ENCODE results near the gene SKAP2. TPM values are rescaled to one million over a fixed set of nuclear protein-coding genes. Genes with fewer than 3 reads are reported as not detected.

Gene SKAP2, protein sequence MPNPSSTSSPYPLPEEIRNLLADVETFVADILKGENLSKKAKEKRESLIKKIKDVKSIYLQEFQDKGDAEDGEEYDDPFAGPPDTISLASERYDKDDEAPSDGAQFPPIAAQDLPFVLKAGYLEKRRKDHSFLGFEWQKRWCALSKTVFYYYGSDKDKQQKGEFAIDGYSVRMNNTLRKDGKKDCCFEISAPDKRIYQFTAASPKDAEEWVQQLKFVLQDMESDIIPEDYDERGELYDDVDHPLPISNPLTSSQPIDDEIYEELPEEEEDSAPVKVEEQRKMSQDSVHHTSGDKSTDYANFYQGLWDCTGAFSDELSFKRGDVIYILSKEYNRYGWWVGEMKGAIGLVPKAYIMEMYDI
- 1.9 and 3.2 TPM in 2 replicates for total RNA-seq (2021)
- long read RNA-seq, transcript SKAP2-201 (13 exons, 3,998 nt) = major isoform, 10 of 12 reads
- long read RNA-seq, partial matches to known transcripts = 0 of 12 reads
- long read RNA-seq, other reads (novel, unspliced or antisense) = 2 of 12 reads

DNA sequence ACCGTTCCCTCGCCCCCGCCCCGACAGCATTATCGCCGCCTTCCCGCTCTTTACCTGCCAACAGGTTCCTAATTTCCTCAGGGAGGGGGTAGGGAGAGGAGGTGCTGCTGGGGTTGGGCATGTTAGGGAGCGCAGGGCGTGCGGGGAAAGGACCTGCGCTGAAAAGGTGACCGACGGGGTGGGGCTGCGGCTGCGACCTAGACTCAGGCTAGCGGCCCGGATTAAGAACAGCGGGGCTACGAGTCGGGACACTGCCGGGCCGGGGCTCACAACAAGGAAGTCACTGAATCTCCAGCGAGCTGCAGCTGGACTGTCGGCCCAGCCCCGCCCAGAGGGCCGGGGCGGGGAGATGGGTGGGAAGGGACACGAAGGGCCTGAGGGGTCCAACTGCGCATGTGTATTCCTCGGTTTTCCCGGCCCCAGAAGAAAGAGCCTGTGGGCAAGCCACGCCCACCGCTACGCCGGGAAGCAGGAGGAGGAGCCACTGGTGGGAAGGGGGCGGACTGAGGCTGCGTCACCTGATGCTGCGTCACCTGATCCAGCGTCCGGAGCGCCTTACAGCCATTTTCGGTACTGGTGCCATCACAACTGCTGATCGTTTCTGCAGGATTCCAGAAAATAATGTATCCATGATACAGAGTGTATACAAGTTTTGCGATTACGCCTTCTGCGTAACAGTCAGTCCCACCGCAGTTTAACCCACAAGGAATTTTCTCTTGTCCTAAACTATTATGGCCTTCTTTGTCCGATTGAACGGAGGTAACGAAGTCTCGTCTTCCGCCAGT is at the start of gene SKAP2:
Gene SKAP2 (minus strand): TSS at position 282 of the 785 bp plus-strand sequence. CDS start 161 bp downstream, at position 121.
- Histone ChIP-seq H3K9ac (ENCODE audit: extremely low read depth, insufficient read length, low read length) (peak within 1 kb of the TSS; percentile 83), H3K4me2 (ENCODE audit: insufficient read depth, insufficient read length, low read length) (peak within 1 kb of the TSS; percentile 91), H2BK120ac (ENCODE audit: low read depth, low read length, poor library complexity, severe bottlenecking) (no peak within 1 kb of the TSS), H3K56ac (ENCODE audit: insufficient read length, low read depth, low read length) (no peak within 1 kb of the TSS), H2BK12ac (ENCODE audit: insufficient read length, low read depth, low read length) (no peak within 1 kb of the TSS), H2BK5ac (ENCODE audit: insufficient read length, low read length) (peak within 1 kb of the TSS; percentile 6), H3K9me3 (ENCODE audit: control insufficient read depth, low read depth, low read length) (no peaks in the 10 kb centered on the region), H3K18ac (ENCODE audit: insufficient read length, low read depth, low read length) (peak within 1 kb of the TSS; percentile 76), H3K23ac (ENCODE audit: insufficient read length, low read depth, low read length) (no peak within 1 kb of the TSS), H4K5ac (ENCODE audit: insufficient read length, low read depth, low read length) (peak within 1 kb of the TSS; percentile 11), H2BK20ac (ENCODE audit: low read depth, low read length, poor library complexity, severe bottlenecking) (no peak within 1 kb of the TSS), H4K91ac (ENCODE audit: insufficient read length, low read depth, low read length) (no peak within 1 kb of the TSS), H4K20me1 (ENCODE audit: control insufficient read depth, insufficient read depth, insufficient read length) (peaks cover 3% of the 10 kb centered on the region), H3T11ph (ENCODE audit: low read length) (no peak within 1 kb of the TSS), H2BK15ac (ENCODE audit: low read depth, low read length) (no peak within 1 kb of the TSS), H2AFZ (ENCODE audit: low read length) (peak within 1 kb of the TSS; percentile 91), H3K14ac (ENCODE audit: insufficient read depth, low read length) (no peak within 1 kb of the TSS; the same call in 1 of the 2 replicates), H3K4ac (ENCODE audit: low read depth, low read length) (no peak within 1 kb of the TSS), H3K4me1 (ENCODE audit: insufficient read depth, low read length) (no peaks in the 10 kb centered on the region), H3K79me1 (ENCODE audit: insufficient read depth, low read depth, low read length, poor library complexity, severe bottlenecking) (no peaks in the 10 kb centered on the region), H3K79me2 (ENCODE audit: insufficient read depth, low read length) (no peaks in the 10 kb centered on the region), H2AK5ac (ENCODE audit: insufficient read length, low read length) (no peak within 1 kb of the TSS), H3K23me2 (ENCODE audit: insufficient read length, low read depth, low read length, poor library complexity, severe bottlenecking) (peaks cover 7% of the 10 kb centered on the region), H4K8ac (replicated peaks; ENCODE audit: insufficient read length, low read depth, low read length) (no peak within 1 kb of the TSS), H3K27me3 (ENCODE audit: insufficient read depth, low read length) (no peaks in the 10 kb centered on the region), H3K27ac (ENCODE audit: insufficient read length, low read depth, low read length) (peak within 1 kb of the TSS; percentile 33)
- H3K27ac Mint-ChIP-seq = peak within 1 kb of the TSS; percentile 97 to 98 (median 97)
- H3K4me3 Mint-ChIP-seq = peak within 1 kb of the TSS; percentile 87 to 90
- peak; percentile 99 for DNase-seq
- no peaks in the 10 kb centered on the region; a peak in 1 of 5 replicates for H3K9me3 Mint-ChIP-seq
- TF ChIP-seq, protein P1, sequence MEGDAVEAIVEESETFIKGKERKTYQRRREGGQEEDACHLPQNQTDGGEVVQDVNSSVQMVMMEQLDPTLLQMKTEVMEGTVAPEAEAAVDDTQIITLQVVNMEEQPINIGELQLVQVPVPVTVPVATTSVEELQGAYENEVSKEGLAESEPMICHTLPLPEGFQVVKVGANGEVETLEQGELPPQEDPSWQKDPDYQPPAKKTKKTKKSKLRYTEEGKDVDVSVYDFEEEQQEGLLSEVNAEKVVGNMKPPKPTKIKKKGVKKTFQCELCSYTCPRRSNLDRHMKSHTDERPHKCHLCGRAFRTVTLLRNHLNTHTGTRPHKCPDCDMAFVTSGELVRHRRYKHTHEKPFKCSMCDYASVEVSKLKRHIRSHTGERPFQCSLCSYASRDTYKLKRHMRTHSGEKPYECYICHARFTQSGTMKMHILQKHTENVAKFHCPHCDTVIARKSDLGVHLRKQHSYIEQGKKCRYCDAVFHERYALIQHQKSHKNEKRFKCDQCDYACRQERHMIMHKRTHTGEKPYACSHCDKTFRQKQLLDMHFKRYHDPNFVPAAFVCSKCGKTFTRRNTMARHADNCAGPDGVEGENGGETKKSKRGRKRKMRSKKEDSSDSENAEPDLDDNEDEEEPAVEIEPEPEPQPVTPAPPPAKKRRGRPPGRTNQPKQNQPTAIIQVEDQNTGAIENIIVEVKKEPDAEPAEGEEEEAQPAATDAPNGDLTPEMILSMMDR (conservative IDR thresholded peaks at IDR 0.05) = no peak
- H3K36me3 Mint-ChIP-seq (ENCODE audit: insufficient read depth in 1 of 3, low read depth in 3 of 3) = no peaks in the 10 kb centered on the region
- peaks cover 69% of the 10 kb centered on the region for H3K27me3 Mint-ChIP-seq (ENCODE audit: low read depth)
- WGBS (ENCODE audit: extremely low coverage, insufficient read length, low lambda C conversion rate) = no CpG with 5 or more reads among the region's 52 CpGs
- H3K4me1 Mint-ChIP-seq = peaks cover 9 to 13% of the 10 kb centered on the region in 2 experiments

Measured in H9 (cell line).